Stimulated activated naive B cell treated with anti-CD40 and anti-IgM and Interleukin-4, amounts not matched to agents 10 μg/mL and 1 μg/mL and 100 μg/mL, for 72 hours (primary cell): Measurements from ENCODE around the gene RAB31.
A peak's percentile ranks its signal among the peaks of the same experiment; 100 is the strongest.
"Not testable (repeated sequence)": the region's sequence is repeated elsewhere in the genome, so short reads cannot be mapped to it uniquely, and the experiment has no call there.

Experiments used
- ATAC-seq, 2 donors: fragments of 150-1000 bp; cut with Tn5 transposase; replicated peaks; 2 replicates each; pipeline ENCODE4 v1.10.0; 2021; ENCODE audit warnings: moderate library complexity in 1 of 2
- DNase-seq: peaks from one replicate; pipeline ENCODE4 v3.0.0; 2021
- H3K27ac Mint-ChIP-seq: one replicate; pipeline ENCODE4 v1.8.0; 2022; ENCODE audit warnings: mild to moderate bottlenecking, mixed read lengths
- H3K27me3 Mint-ChIP-seq, 2 donors: one replicate each; pipeline ENCODE4 v1.8.0; 2022; ENCODE audit warnings: mixed read lengths in 2 of 2
- H3K36me3 Mint-ChIP-seq, 2 donors: one replicate each; pipeline ENCODE4 v1.8.0; 2022; ENCODE audit warnings: mixed read lengths in 2 of 2, mild to moderate bottlenecking in 1 of 2
- H3K4me1 Mint-ChIP-seq, 2 donors: one replicate each; pipeline ENCODE4 v1.8.0; 2022; ENCODE audit warnings: mixed read lengths in 2 of 2, mild to moderate bottlenecking in 1 of 2
- H3K4me3 Mint-ChIP-seq, 2 donors: one replicate each; pipeline ENCODE4 v1.8.0; 2022; ENCODE audit warnings: mild to moderate bottlenecking in 2 of 2, mixed read lengths in 2 of 2, moderate library complexity in 1 of 2
- H3K9me3 Mint-ChIP-seq, 2 donors: one replicate each; pipeline ENCODE4 v1.8.0; 2022; ENCODE audit warnings: mixed read lengths in 2 of 2, mild to moderate bottlenecking in 1 of 2

RAB31 gene

DNA sequence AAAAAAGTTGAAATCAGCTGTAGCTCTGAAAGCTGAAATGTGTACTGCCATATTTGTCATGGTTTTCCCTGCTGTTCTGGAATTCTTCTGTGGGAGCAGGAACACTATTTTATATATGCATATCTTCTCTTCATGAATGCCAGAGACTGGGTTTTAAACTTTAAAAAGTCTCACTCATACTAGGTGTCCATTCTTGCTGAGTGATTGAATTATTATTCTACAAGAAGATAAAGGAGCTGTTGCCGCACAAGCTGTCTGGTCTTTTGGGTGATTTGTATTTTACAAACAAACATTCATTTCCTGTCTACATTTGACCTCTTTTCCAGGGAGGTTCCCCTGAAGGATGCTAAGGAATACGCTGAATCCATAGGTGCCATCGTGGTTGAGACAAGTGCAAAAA is 137.2 kb downstream of the RAB31 start:
- no peak for ATAC-seq
- H3K9me3 Mint-ChIP-seq = no peaks in the 10 kb centered on the region
- no peak overlapping the region for H3K4me3 Mint-ChIP-seq
- H3K36me3 Mint-ChIP-seq = peaks cover 8 to 18% of the 10 kb centered on the region in 2 donors
- H3K27me3 Mint-ChIP-seq = peaks cover 19 to 25% of the 10 kb centered on the region in 2 donors
- no peak overlapping the region for H3K27ac Mint-ChIP-seq
- peaks cover 12 to 19% of the 10 kb centered on the region in 2 donors for H3K4me1 Mint-ChIP-seq
- no peak for DNase-seq

DNA sequence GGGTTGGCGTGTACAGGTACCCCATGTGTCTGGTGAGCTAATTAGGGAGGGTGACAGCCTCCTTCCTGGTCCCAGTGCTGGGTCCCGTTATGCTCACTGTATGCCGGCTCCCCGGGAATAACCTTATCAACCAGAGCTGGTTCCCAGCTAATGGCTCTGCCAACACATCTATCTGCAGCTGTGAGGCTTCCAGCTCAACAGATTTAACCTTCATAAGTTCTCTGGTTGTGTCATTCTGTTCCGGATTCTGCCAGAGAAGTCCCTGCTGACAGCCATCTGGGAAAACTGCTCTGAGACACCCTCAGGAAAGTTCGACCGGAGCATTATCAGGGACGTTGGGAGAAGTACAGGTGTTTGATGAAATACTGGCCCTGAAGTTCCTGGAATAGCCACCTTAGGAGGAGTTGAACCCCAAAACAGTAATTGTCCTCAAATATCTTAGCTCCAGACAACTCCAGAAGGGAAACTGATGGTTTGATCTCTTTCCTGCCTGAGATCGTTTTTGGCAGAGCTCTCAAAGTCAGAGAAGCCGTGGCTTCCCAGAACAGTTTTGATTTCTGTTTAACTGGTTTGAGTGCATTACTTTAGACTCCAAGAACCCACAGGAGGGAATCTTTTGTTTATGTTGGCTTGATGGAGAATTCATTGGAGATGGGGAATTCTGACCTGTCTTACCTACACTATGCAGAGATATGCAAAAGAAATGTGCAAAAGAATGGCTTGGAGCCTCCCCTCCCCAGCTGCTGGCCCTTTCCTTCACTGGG is 138.2 kb downstream of the RAB31 start:
- Mint-ChIP-seq H3K27ac (no peak overlapping the region), H3K4me1 (peaks cover 12 to 17% of the 10 kb centered on the region in 2 donors), H3K9me3 (no peaks in the 10 kb centered on the region), H3K4me3 (no peak overlapping the region), H3K27me3 (peaks cover 19 to 25% of the 10 kb centered on the region in 2 donors), H3K36me3 (peaks cover 8 to 18% of the 10 kb centered on the region in 2 donors)
- ATAC-seq = no peak
- DNase-seq = no peak

DNA sequence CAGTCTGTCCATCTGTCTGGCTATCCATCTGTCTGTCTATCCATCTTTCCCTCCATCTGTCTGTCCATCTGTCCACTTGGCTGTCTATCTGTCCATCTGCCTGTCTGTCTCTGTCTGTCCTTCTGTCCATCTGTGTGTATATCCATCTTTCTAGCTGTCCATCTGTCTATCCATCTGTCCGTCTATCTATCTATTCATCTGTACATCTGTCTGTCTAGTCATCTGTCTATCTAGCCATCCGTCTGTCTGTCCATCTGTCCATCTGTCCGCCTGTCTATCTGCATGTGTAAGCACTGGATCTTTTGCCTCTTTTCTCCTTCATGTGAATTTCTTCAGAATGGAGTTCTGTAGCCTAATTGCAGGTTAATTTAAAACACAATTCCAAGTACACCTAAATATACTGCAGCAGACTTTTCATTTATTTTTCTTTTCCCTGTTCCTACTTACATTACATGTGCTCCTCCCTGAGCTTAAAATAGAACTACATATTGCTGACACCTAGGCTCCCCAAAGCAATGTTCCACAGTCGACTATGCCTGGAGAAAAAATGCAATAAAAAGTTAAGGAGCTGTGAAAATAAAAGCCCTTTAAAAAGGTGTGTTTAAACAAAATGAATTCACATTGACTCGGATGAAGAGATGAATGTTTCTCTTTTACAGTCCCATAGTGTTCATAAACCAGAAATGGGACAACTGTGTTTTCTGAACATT is 140.2 kb downstream of the RAB31 start:
- DNase-seq = no peak
- no peak overlapping the region for H3K4me3 Mint-ChIP-seq
- H3K27ac Mint-ChIP-seq = no peak overlapping the region
- H3K4me1 Mint-ChIP-seq = peaks cover 7 to 8% of the 10 kb centered on the region in 2 donors
- peaks cover 8 to 18% of the 10 kb centered on the region in 2 donors for H3K36me3 Mint-ChIP-seq
- H3K9me3 Mint-ChIP-seq = no peaks in the 10 kb centered on the region
- ATAC-seq = no peak
- peaks cover 19 to 25% of the 10 kb centered on the region in 2 donors for H3K27me3 Mint-ChIP-seq

DNA sequence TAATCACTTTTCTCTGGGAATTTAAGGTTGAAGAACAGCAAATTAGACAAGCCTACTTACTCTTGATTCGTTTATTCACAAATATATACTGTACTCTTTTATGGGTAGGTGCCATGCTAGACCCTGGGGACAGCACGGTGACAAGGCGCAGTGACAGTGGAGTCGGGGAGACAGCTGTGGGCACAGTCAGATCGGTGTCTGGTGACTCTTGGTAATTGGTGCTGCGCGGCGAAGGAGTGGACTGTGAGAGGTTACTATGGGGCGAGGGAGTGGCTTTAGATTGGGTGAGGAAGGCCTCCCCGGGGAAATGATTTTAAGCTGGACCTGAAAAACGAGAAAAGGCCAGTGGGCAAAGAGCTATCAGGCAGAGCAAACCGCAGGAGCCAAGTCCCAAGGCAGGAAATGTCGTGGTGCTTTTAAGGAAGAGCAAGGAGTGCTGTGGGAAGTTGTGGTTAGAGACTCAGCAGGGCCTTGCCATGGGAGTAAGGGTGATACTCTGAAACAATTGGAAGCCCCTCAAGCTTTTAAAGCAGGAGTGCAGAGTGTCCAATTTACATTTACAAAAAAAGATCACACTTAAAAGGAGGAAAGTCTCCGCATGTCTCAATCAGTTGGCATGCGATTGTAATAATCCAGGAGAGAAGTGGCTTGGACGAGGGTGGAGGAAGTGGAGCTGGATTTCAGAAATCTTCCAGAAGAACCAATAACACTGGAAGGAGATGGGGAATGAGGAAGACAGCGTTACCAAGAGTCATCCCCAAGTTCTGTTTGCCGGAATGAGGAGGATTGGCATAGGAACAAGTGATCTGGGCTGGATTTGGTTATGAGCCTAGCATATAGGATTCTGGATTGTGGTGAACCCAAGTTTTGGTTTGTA is 141.5 kb downstream of the RAB31 start:
- Mint-ChIP-seq H3K36me3 (peaks cover 5 to 18% of the 10 kb centered on the region in 2 donors), H3K27ac (no peak overlapping the region), H3K4me3 (no peak overlapping the region), H3K27me3 (peaks cover 20 to 25% of the 10 kb centered on the region in 2 donors), H3K9me3 (no peaks in the 10 kb centered on the region), H3K4me1 (peaks cover 7 to 8% of the 10 kb centered on the region in 2 donors)
- DNase-seq (no peak), ATAC-seq (peak; percentile 75 to 76)

DNA sequence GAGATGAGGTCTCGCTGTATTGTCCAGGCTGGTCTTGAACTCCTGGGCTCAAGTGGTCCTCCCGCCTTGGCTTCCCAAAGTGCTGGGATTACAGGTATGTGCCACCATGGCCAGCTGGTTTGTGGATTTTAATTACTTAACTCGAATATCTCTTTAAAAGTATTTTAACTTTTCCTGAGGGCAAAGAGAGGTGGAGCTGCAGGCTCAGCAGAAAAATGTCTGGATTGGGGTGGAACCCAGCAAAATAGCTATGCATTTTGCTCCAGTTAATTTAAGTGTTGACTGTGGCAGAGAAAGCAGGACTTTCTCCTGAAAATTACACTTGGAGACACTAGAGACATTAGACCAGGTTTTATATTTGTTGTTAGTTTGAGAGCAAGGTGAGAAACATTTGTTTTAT is 142.2 kb downstream of the RAB31 start:
- H3K9me3 Mint-ChIP-seq = no peaks in the 10 kb centered on the region
- H3K36me3 Mint-ChIP-seq = peaks cover 5 to 18% of the 10 kb centered on the region in 2 donors
- H3K27ac Mint-ChIP-seq = peak overlapping the region; percentile 14
- ATAC-seq (no peak), DNase-seq (no peak)
- H3K4me3 Mint-ChIP-seq = no peak overlapping the region
- H3K4me1 Mint-ChIP-seq = peaks cover 7 to 8% of the 10 kb centered on the region in 2 donors
- peaks cover 22 to 25% of the 10 kb centered on the region in 2 donors for H3K27me3 Mint-ChIP-seq

DNA sequence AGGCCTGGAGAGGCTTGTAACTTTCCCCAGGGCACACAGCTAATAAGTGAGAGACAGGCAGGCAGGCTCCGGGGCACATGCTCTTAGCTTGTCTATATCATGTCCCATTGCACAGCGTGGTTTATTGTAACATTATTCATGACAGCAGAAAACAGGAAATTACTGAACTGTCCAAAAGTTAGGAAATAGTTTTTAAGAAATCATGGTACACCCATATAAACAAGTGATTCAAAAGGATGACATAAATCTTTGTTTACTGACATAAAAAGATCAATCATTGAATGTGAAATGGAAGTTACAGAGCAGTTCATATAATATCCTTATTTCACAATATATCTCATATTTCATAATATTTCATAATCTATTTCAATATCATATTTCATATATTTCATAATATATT is 143.4 kb downstream of the RAB31 start:
- Mint-ChIP-seq H3K27me3 (peaks cover 22 to 25% of the 10 kb centered on the region in 2 donors), H3K9me3 (no peaks in the 10 kb centered on the region), H3K36me3 (peaks cover 5 to 18% of the 10 kb centered on the region in 2 donors), H3K27ac (no peak overlapping the region), H3K4me1 (peaks cover 8 to 9% of the 10 kb centered on the region in 2 donors), H3K4me3 (no peak overlapping the region)
- no peak for DNase-seq
- ATAC-seq = no peak

DNA sequence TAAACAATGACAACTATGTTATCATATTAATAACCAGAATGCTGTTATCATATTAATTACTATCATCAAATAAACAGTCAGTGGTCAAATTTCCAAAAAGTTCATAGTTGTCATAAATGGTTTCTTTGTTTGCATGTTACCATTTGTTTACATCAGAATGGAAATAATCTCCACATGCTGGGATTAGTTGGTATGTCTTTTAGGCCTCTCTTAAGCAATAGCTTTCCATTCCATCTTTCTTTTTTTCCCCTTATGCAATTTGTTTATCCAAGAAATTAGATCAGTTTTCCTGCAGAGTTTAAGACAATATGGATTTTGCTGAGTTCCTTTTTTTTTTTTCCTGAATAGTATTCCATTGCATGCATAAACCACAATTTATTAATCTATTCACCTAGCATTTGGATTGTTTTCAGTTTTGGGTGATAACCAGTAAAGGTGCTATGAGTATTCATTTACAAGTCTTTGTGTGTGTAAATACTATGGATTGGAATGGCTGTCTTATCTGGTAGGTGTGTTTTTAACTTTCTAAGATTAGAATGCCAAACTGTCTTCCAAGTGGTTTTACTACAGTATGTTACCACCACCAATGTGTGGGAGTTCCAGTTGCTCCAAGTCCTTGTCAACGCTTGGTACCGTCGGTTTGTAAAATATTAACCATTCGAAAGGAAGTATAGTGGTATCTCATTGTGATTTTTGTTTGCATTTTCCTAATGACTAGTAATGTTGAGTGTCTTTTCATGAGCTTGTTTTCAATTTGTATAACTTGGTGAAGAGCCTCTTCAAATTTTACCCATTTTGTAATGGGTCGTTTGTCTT is 144.4 kb downstream of the RAB31 start:
- H3K4me1 Mint-ChIP-seq = peaks cover 8 to 9% of the 10 kb centered on the region in 2 donors
- no peak overlapping the region for H3K27ac Mint-ChIP-seq
- peaks cover 3 to 13% of the 10 kb centered on the region in 2 donors for H3K36me3 Mint-ChIP-seq
- no peak for ATAC-seq
- peaks cover 18% of the 10 kb centered on the region in 2 donors for H3K27me3 Mint-ChIP-seq
- H3K9me3 Mint-ChIP-seq = no peaks in the 10 kb centered on the region
- no peak overlapping the region for H3K4me3 Mint-ChIP-seq
- no peak for DNase-seq

DNA sequence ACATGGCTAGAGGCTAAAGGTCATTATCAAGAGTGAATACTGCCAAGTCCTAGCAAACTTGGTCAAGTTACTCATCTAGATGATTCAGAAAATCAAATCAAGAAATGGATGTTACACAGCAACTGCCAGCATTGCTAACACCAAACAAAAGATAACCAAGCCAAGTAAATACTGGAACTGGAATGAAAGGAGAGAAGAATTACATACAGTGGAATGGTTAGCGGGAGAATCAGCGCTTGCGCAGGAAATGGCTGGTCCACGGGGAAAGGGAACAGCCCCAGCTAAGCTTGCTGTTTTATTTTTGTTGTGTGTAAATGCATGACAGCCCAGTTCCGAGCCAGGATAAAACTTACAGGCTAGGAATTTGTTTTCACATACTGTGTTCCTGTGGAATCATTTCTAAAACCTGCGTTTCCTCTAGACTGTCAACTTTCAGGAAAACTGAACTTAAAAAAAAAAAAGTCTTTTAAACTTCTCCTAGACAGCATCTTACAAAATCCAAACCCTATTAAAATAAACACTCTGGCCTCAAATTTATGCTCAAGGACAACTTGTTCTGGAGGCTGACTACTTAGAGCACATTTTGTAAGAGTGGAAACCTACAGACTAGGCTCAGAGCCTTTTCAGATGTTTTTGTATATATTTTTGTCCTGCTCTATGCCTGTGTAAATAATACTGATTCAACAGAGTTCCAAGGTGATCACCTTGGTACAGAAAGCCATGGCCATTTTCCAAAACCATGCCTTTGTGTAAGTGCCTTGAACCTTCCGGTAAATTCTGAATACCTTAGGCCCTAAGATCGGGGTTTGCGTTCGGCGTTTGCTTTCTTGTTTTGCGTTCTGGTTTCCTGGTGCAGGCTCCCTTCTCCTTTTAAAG is 146.9 kb downstream of the RAB31 start:
- H3K27ac Mint-ChIP-seq = no peak overlapping the region
- no peak for DNase-seq

DNA sequence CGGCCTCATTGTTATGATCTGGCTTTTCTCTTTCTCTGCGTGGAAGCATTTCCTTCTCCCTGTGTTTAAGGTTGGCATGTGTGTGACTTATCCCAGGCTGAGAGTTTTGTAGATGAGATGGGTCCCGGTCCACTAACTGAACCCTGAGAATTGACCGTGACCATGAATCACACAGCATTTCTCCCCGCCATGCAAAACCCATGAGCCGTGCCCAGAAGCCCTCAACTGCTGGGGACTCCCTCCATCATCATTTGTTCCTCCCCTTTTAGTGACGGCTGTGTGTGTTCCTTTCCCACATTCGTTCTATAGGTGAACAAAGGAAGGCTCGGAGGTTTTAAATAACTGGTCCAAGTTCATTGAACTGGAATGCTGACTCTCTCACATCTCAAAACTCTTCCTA is 147.6 kb downstream of the RAB31 start:
- Mint-ChIP-seq H3K27me3 (peaks cover 7 to 9% of the 10 kb centered on the region in 2 donors), H3K4me3 (no peak overlapping the region), H3K4me1 (peaks cover 0 to 2% of the 10 kb centered on the region in 2 donors), H3K27ac (peak overlapping the region; percentile 62), H3K36me3 (peaks cover 6 to 9% of the 10 kb centered on the region in 2 donors), H3K9me3 (no peaks in the 10 kb centered on the region)
- DNase-seq (no peak), ATAC-seq (no peak)

More for the DNA sequence above, 146.9 kb downstream of the RAB31 start:
- peaks cover 7 to 9% of the 10 kb centered on the region in 2 donors for H3K27me3 Mint-ChIP-seq
- H3K4me3 Mint-ChIP-seq = no peak overlapping the region
- ATAC-seq = no peak
- peaks cover 4 to 6% of the 10 kb centered on the region in 2 donors for H3K36me3 Mint-ChIP-seq
- H3K4me1 Mint-ChIP-seq = peaks cover 0 to 2% of the 10 kb centered on the region in 2 donors
- no peaks in the 10 kb centered on the region for H3K9me3 Mint-ChIP-seq

DNA sequence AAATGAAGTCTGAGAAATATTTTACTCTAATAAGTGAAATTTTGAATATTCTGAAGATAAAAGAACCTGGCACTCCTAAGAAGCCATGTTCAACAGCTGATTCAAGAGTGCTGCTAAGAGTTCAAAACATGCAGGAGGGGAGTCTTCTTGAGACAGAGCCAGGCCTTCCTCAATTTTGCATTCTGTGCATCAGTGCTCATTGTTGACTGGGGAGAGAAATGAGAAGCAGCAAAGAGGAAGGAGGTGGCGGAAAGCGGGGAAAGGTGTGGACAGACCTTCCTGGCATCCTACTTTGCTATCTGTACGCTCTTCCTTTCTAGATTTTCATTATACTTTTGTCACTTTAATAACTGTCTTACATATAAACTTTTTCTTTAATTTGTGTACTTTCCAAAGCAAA is 148.0 kb downstream of the RAB31 start:
- peaks cover 6 to 10% of the 10 kb centered on the region in 2 donors for H3K36me3 Mint-ChIP-seq
- H3K27me3 Mint-ChIP-seq = peaks cover 7 to 9% of the 10 kb centered on the region in 2 donors
- H3K9me3 Mint-ChIP-seq = no peaks in the 10 kb centered on the region
- DNase-seq (no peak), ATAC-seq (no peak)
- H3K27ac Mint-ChIP-seq = no peak overlapping the region
- no peak overlapping the region for H3K4me3 Mint-ChIP-seq
- H3K4me1 Mint-ChIP-seq = peaks cover 0 to 2% of the 10 kb centered on the region in 2 donors

DNA sequence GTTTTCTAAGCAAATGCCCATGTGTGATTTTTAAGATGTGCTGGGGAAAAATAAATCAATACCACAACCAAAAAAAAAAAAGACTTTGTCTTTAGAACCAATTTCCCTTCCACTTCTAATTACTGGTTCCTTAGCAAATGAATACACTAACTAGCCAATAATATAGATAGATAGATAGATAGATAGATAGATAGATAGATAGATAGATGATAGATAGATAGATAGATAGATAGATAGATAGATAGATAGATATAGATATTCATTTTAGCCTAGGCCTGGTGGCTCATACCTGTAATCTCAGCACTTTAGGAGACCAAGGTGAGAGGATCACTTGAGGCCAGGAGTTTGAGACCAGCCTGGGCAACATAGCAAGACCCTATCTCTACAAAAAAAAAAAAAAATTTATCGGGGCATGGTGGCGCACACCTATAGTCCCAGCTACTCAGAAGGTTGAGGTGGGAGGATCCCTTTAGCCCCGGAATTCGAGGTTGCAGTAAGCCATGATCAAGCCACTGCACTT is 149.4 kb downstream of the RAB31 start:
- H3K27me3 Mint-ChIP-seq, H3K36me3 Mint-ChIP-seq, H3K9me3 Mint-ChIP-seq, ATAC-seq, H3K27ac Mint-ChIP-seq, H3K4me1 Mint-ChIP-seq, H3K4me3 Mint-ChIP-seq, DNase-seq: not testable (repeated sequence)

DNA sequence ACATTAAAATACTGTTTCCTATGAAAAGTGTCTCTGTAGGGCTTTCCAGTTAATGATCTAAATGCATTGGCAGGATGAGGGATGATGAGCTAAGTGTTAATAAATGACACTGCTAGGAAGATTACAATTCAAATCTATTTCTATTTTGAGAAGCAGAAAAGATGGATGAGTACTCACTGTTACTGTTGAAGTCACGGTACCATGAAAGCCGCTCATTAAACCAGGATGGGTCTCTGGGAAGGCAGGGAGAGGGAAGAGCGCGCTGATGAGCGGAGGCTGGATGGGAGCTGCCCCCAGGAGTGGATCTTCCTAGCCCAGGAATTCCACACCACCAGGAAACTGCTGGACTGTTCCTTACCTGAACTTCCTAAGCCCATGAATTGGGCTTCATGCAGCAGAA is 150.5 kb downstream of the RAB31 start:
- no peak overlapping the region for H3K4me3 Mint-ChIP-seq
- ATAC-seq (no peak), DNase-seq (no peak)
- H3K27me3 Mint-ChIP-seq = peaks cover 7 to 9% of the 10 kb centered on the region in 2 donors
- H3K9me3 Mint-ChIP-seq = no peaks in the 10 kb centered on the region
- peaks cover 4 to 6% of the 10 kb centered on the region in 2 donors for H3K4me1 Mint-ChIP-seq
- peaks cover 10 to 13% of the 10 kb centered on the region in 2 donors for H3K36me3 Mint-ChIP-seq
- H3K27ac Mint-ChIP-seq = no peak overlapping the region
